ENCODE results near the gene TANGO6. TPM values are rescaled to one million over a fixed set of nuclear protein-coding genes. Genes with fewer than 3 reads are reported as not detected.
"Not testable (repeated sequence)": the region's sequence is repeated elsewhere in the genome, so short reads cannot be mapped to it uniquely, and the experiment has no call there.

TANGO6 gene
- total RNA-seq, 1 donor = 38.0 TPM

DNA sequence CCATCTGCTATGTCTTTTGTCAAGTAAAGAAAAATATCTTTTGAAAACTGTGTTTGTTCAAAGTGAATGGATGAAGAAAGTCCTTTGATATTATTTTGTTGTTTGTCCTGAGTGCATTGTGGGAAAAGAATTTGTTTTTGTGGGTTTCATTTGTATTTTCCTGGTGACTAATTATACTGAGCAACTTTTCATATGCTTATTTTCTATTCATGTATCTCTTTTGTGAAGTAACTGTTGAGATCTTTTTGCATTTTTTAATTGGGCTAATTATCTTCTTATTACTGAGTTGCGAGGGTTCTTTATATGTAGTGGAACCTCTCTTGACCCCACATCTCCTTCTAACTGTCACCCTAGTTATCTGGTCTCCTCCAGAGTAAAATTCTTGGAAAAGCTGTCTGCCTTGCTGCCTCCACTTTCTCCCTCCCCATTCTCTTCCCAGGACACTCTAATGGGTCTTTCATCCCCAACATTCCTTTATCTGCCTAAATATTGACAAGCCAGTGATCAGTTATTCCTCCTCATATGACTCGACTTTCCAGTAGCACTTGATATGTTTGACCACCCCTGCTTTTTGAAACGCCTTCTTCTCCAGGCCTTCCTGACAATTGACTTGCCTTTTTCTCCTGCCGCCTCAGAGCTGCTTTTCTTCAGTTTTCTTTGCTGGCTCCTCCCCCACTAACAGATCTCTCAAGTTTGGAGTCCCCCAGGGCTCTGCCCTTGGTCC is 144.6 kb downstream of the TANGO6 start:
- Histone ChIP-seq H3K9me3 (ENCODE audit: low read depth, low read length) (no peaks in the 10 kb centered on the region), H3K27me3 (ENCODE audit: insufficient read depth, low read length) (no peaks in the 10 kb centered on the region), H3K4me2 (ENCODE audit: insufficient read depth, low read length) (no peak overlapping the region), H3K36me3 (ENCODE audit: insufficient read depth, low read length) (no peaks in the 10 kb centered on the region), H2AFZ (ENCODE audit: low read length) (no peak overlapping the region), H3K79me2 (ENCODE audit: insufficient read depth, low read length) (no peaks in the 10 kb centered on the region), H3K4me1 (ENCODE audit: insufficient read depth, low read length) (peaks cover 22% of the 10 kb centered on the region), H4K20me1 (ENCODE audit: insufficient read depth, low read length) (no peaks in the 10 kb centered on the region), H3K4me3 (ENCODE audit: insufficient read depth, low read length) (no peak overlapping the region), H3K27ac (ENCODE audit: low read depth, low read length) (no peak overlapping the region)
- TF ChIP-seq, protein P1, sequence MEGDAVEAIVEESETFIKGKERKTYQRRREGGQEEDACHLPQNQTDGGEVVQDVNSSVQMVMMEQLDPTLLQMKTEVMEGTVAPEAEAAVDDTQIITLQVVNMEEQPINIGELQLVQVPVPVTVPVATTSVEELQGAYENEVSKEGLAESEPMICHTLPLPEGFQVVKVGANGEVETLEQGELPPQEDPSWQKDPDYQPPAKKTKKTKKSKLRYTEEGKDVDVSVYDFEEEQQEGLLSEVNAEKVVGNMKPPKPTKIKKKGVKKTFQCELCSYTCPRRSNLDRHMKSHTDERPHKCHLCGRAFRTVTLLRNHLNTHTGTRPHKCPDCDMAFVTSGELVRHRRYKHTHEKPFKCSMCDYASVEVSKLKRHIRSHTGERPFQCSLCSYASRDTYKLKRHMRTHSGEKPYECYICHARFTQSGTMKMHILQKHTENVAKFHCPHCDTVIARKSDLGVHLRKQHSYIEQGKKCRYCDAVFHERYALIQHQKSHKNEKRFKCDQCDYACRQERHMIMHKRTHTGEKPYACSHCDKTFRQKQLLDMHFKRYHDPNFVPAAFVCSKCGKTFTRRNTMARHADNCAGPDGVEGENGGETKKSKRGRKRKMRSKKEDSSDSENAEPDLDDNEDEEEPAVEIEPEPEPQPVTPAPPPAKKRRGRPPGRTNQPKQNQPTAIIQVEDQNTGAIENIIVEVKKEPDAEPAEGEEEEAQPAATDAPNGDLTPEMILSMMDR (IDR thresholded peaks at IDR 0.05; ENCODE audit: extremely low read depth, low read depth, low read length) = no peak
- no peak for DNase-seq (ENCODE audit: insufficient read length, low spot score, missing footprints)

DNA sequence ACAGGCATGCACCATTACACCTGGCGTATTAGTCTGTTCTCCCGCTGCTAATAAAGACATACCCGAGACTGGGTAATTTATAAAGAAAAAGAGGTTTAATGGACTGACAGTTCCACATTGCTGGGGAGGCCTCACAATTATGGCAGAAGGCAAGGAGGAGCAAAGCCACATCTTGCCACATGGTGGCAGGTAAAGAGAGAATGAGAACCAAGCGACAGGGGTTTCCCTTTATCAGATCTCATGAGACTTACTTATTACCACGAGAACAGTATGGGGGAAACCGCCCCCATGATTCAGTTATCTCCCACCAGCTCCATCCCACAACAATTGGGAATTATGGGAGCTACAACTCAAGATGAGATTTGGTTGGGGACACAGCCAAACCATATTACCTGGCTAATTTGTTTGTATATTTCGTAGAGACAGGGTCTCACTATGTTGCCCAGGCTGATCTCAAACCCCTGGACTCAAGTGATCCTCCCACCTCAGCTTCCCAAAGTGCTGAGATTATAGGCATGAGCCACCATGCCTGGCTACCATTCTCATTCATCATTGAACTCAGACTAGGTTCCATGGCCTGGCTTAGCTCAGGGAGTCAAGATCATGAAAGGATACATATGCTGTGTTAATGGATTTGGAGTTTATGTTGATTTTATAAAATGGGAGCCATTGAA is 147.0 kb downstream of the TANGO6 start:
- not testable (repeated sequence) for H3K27ac ChIP-seq (ENCODE audit: low read depth, low read length); H4K20me1 ChIP-seq (ENCODE audit: insufficient read depth, low read length); H3K36me3 ChIP-seq (ENCODE audit: insufficient read depth, low read length); H3K4me2 ChIP-seq (ENCODE audit: insufficient read depth, low read length); H2AFZ ChIP-seq (ENCODE audit: low read length); H3K27me3 ChIP-seq (ENCODE audit: insufficient read depth, low read length); H3K79me2 ChIP-seq (ENCODE audit: insufficient read depth, low read length); H3K4me3 ChIP-seq (ENCODE audit: insufficient read depth, low read length); DNase-seq (ENCODE audit: insufficient read length, low spot score, missing footprints); H3K9me3 ChIP-seq (ENCODE audit: low read depth, low read length)
- peaks cover 42% of the 10 kb centered on the region for H3K4me1 ChIP-seq (ENCODE audit: insufficient read depth, low read length)

DNA sequence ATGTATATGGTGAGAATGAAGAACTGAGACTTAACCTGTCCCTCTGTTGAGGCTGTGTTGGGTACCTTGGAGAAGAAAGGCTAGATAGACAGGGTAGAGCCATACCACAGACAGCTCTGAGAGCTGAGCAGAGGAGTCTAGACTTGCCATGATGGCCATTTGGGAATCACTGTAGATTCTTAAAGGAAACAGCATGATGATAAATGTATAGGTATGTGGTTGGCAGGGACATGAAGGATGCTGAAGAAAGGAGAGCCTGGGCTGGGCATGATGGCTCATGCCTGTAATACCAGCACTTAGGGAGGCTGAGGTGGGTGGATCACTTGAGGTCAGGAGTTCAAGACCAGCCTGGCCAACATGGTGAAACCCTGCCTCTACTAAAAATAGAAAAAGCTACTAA is 147.7 kb downstream of the TANGO6 start:
- TF ChIP-seq, protein P1 (IDR thresholded peaks at IDR 0.05; ENCODE audit: extremely low read depth, low read depth, low read length) = no peak
- Histone ChIP-seq H3K4me2 (ENCODE audit: insufficient read depth, low read length) (no peak overlapping the region), H3K79me2 (ENCODE audit: insufficient read depth, low read length) (no peaks in the 10 kb centered on the region), H3K36me3 (ENCODE audit: insufficient read depth, low read length) (no peaks in the 10 kb centered on the region), H3K27ac (ENCODE audit: low read depth, low read length) (no peak overlapping the region), H3K9me3 (ENCODE audit: low read depth, low read length) (no peaks in the 10 kb centered on the region), H3K4me3 (ENCODE audit: insufficient read depth, low read length) (no peak overlapping the region), H3K4me1 (ENCODE audit: insufficient read depth, low read length) (peaks cover 42% of the 10 kb centered on the region), H4K20me1 (ENCODE audit: insufficient read depth, low read length) (no peaks in the 10 kb centered on the region), H2AFZ (ENCODE audit: low read length) (no peak overlapping the region), H3K27me3 (ENCODE audit: insufficient read depth, low read length) (no peaks in the 10 kb centered on the region)
- DNase-seq (ENCODE audit: insufficient read length, low spot score, missing footprints) = no peak

DNA sequence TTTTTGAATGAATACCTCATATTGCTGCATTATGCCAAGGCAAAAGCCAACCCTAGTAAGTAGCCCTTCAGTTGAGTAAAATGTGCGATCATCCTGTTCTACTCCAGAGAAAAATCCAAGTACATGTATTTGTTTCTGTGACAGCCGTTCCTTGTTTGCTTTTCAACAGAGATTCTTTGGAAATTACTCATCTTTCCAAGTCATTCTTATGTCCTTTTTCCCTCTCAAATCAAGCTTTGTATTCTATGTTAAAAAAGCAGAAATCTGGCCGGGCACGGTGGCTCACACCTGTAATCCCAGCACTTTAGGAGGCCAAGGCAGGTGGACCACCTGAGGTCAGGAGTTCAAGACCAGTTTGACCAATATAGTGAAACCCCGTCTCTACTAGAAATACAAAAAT is 149.2 kb downstream of the TANGO6 start:
- peak; percentile 44 for DNase-seq (ENCODE audit: insufficient read length, low spot score, missing footprints)

More for the DNA sequence above, 149.2 kb downstream of the TANGO6 start:
- Histone ChIP-seq H3K4me2 (ENCODE audit: insufficient read depth, low read length) (peak overlapping the region; percentile 48), H3K27ac (ENCODE audit: low read depth, low read length) (peak overlapping the region; percentile 89), H3K4me3 (ENCODE audit: insufficient read depth, low read length) (no peak overlapping the region), H3K27me3 (ENCODE audit: insufficient read depth, low read length) (no peaks in the 10 kb centered on the region), H4K20me1 (ENCODE audit: insufficient read depth, low read length) (no peaks in the 10 kb centered on the region), H3K79me2 (ENCODE audit: insufficient read depth, low read length) (no peaks in the 10 kb centered on the region), H3K36me3 (ENCODE audit: insufficient read depth, low read length) (no peaks in the 10 kb centered on the region), H3K4me1 (ENCODE audit: insufficient read depth, low read length) (peaks cover 38% of the 10 kb centered on the region), H3K9me3 (ENCODE audit: low read depth, low read length) (no peaks in the 10 kb centered on the region), H2AFZ (ENCODE audit: low read length) (no peak overlapping the region)
- TF ChIP-seq, protein P1 (IDR thresholded peaks at IDR 0.05; ENCODE audit: extremely low read depth, low read depth, low read length) = no peak

Data from osteoblast (primary cell).